Chondrocyte (in vitro differentiated cells): ENCODE data around the gene FES. TPM values are rescaled to one million over a fixed set of nuclear protein-coding genes. Genes with fewer than 3 reads are reported as not detected.

Experiments
- DNase-seq: peaks from one replicate; pipeline ENCODE4 v3.0.0; 2021; ENCODE audit warnings: mixed read lengths, low spot score
- H3K27ac Mint-ChIP-seq: one replicate; pipeline ENCODE4 v1.8.0; 2021; ENCODE audit warnings: mild to moderate bottlenecking, moderate library complexity, mixed read lengths; ENCODE audit not compliant: unreplicated experiment
- H3K27me3 Mint-ChIP-seq: 2 replicates; pipeline ENCODE4 v1.8.0; 2021; ENCODE audit warnings: low read depth, mixed read lengths
- H3K36me3 Mint-ChIP-seq: 2 replicates; pipeline ENCODE4 v1.8.0; 2021; ENCODE audit warnings: low read depth, mixed read lengths
- H3K4me1 Mint-ChIP-seq: 2 replicates; pipeline ENCODE4 v1.8.0; 2021; ENCODE audit warnings: low read depth, mild to moderate bottlenecking, mixed read lengths
- H3K4me3 Mint-ChIP-seq: one replicate; pipeline ENCODE4 v1.8.0; 2021; ENCODE audit warnings: mild to moderate bottlenecking, moderate library complexity, mixed read lengths; ENCODE audit not compliant: unreplicated experiment
- H3K9me3 Mint-ChIP-seq: 2 replicates; pipeline ENCODE4 v1.8.0; 2021; ENCODE audit warnings: low read depth, mixed read lengths
- total RNA-seq: library from RNA; stranded (reverse); gene quantifications from 3 replicates; pipeline ENCODE4 v1.2.1, GENCODE V29; 2021
- TF ChIP-seq, protein P1 (sequence below): fragments of 200-600 bp; sonication (generic); IDR thresholded peaks from 2 replicates; pipeline ENCODE4 v1.5.0; 2021; ENCODE audit warnings: antibody characterized with exemption, mild to moderate bottlenecking, moderate library complexity

Gene FES
- total RNA-seq, 1 donor from 2014 or later: 2.4 TPM

DNA sequence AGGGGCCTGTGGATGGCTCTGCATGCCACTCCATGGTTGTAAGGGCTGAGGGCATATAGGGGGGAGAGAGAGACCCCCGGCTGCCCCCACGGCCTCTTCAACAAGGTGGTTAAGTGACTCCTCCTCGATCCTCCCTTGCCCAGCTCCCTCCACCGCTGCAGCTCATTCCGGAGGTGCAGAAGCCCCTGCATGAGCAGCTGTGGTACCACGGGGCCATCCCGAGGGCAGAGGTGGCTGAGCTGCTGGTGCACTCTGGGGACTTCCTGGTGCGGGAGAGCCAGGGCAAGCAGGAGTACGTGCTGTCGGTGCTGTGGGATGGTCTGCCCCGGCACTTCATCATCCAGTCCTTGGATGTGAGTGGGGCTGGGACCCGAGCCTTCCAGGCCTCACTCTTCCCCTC lies 6.5 kb downstream of the FES start:
- H3K9me3 Mint-ChIP-seq: no peaks in the 10 kb centered on the region
- DNase-seq: peak; percentile 89
- no peak overlapping the region for H3K27ac Mint-ChIP-seq
- TF ChIP-seq, protein P1, sequence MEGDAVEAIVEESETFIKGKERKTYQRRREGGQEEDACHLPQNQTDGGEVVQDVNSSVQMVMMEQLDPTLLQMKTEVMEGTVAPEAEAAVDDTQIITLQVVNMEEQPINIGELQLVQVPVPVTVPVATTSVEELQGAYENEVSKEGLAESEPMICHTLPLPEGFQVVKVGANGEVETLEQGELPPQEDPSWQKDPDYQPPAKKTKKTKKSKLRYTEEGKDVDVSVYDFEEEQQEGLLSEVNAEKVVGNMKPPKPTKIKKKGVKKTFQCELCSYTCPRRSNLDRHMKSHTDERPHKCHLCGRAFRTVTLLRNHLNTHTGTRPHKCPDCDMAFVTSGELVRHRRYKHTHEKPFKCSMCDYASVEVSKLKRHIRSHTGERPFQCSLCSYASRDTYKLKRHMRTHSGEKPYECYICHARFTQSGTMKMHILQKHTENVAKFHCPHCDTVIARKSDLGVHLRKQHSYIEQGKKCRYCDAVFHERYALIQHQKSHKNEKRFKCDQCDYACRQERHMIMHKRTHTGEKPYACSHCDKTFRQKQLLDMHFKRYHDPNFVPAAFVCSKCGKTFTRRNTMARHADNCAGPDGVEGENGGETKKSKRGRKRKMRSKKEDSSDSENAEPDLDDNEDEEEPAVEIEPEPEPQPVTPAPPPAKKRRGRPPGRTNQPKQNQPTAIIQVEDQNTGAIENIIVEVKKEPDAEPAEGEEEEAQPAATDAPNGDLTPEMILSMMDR: no peak
- no peaks in the 10 kb centered on the region for H3K27me3 Mint-ChIP-seq
- H3K36me3 Mint-ChIP-seq: no peaks in the 10 kb centered on the region
- no peak overlapping the region for H3K4me3 Mint-ChIP-seq
- H3K4me1 Mint-ChIP-seq: peaks cover 5% of the 10 kb centered on the region

DNA sequence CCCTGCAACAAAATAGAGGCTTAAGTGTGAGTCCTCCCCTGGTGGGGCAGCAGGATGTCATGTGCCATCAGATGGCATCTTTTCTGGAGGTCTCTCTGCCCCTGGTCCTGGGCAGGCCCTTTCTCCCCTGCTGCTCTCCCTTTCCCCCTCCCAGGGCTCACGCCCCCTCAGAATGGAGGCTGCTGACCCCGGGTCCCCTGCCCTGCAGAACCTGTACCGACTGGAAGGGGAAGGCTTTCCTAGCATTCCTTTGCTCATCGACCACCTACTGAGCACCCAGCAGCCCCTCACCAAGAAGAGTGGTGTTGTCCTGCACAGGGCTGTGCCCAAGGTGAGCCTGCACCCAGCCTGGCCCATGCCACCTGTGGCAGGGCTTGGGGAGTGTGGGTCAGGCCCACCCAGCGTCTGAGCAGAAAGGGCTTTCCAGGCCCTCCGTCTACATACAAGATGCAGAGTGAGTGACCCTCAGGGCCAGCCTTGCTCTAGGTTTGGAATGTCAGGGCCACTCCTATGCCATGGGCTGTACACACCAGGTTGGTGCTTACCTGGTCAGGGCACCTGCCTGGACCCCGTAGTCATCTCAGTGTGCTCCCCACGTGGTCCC lies 7.1 kb downstream of the FES start:
- no peaks in the 10 kb centered on the region for H3K9me3 Mint-ChIP-seq
- H3K4me1 Mint-ChIP-seq: no peaks in the 10 kb centered on the region
- H3K27ac Mint-ChIP-seq: no peak overlapping the region
- H3K4me3 Mint-ChIP-seq: no peak overlapping the region
- DNase-seq: peak; percentile 68
- no peaks in the 10 kb centered on the region for H3K36me3 Mint-ChIP-seq
- no peaks in the 10 kb centered on the region for H3K27me3 Mint-ChIP-seq
- TF ChIP-seq, protein P1: no peak

DNA sequence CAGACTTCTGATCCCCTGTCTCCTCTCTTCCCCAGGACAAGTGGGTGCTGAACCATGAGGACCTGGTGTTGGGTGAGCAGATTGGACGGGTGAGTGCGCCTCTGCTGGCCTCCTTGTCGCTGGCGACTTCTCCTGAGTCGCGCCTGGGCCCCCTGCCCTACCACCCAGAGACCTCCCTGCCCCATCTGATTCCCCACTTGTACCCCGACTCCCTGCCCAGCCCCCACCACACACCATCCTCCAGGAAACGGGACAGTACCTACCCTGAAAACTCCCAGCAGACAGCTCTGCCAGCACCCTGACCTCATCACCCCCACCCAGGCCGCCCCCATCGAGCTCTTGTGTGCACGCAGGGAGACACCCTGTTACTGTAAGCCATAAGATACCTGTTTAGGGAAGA lies 7.7 kb downstream of the FES start:
- no peaks in the 10 kb centered on the region for H3K9me3 Mint-ChIP-seq
- no peak overlapping the region for H3K4me3 Mint-ChIP-seq
- no peaks in the 10 kb centered on the region for H3K27me3 Mint-ChIP-seq
- H3K27ac Mint-ChIP-seq: no peak overlapping the region
- TF ChIP-seq, protein P1: no peak
- no peaks in the 10 kb centered on the region for H3K4me1 Mint-ChIP-seq
- peak; percentile 81 for DNase-seq
- H3K36me3 Mint-ChIP-seq: no peaks in the 10 kb centered on the region

DNA sequence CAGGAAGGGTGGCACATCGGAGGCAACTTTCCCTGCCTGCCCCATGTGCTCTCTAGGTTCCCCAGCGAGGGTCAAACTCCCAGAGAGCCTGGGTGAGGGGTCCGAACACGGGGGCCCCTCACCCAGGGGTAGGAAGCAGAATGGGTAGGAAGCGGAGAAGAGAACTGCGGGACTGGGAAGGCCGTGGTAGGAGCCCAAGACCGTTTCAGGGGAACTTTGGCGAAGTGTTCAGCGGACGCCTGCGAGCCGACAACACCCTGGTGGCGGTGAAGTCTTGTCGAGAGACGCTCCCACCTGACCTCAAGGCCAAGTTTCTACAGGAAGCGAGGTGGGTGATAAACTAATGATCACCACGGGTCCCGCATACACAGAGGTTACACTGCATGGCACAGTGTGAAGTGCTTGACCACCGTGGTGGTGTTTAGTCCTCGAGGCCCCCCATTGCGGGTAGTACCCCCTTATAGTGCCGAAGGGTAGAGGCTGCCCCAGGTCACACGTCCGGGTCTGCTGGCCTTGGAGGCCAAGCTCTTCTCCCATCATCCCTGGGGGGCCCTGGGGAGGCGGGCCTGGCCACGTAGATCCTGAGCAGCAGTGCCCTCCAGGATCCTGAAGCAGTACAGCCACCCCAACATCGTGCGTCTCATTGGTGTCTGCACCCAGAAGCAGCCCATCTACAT lies 8.3 kb downstream of the FES start:
- Mint-ChIP-seq H3K9me3 (no peaks in the 10 kb centered on the region), H3K27me3 (no peaks in the 10 kb centered on the region), H3K27ac (no peak overlapping the region), H3K4me3 (no peak overlapping the region), H3K36me3 (no peaks in the 10 kb centered on the region), H3K4me1 (no peaks in the 10 kb centered on the region)
- TF ChIP-seq, protein P1: no peak
- DNase-seq: peak; percentile 70

DNA sequence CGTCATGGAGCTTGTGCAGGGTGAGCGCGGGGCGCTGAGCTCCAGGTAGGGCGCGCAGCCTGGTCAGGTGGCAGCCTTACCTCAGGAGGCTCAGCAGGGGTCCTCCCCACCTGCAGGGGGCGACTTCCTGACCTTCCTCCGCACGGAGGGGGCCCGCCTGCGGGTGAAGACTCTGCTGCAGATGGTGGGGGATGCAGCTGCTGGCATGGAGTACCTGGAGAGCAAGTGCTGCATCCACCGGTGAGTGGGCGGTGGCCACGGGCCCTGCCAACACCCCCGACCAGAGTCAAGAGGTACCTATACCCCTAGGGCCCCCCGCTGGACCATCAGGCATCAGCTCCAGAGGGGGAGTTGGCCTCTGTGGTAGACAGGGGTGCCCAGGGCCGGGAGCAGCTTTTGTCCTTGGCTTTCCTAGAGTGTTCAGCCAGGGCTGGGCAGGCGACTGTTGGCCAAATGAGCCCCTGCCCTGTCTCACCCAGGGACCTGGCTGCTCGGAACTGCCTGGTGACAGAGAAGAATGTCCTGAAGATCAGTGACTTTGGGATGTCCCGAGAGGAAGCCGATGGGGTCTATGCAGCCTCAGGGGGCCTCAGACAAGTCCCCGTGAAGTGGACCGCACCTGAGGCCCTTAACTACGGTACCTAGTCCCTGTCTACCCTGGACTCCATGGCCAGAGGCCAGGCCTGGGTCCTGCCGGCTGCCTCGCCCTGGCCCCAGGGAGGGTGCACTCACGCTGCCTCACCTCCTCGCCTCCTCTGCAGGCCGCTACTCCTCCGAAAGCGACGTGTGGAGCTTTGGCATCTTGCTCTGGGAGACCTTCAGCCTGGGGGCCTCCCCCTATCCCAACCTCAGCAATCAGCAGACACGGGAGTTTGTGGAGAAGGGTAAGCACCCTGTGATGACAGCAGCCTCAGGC lies 9.1 kb downstream of the FES start:
- Mint-ChIP-seq H3K4me3 (no peak overlapping the region), H3K9me3 (no peaks in the 10 kb centered on the region), H3K27ac (no peak overlapping the region), H3K4me1 (no peaks in the 10 kb centered on the region), H3K36me3 (no peaks in the 10 kb centered on the region), H3K27me3 (no peaks in the 10 kb centered on the region)
- peak; percentile 92 for DNase-seq
- TF ChIP-seq, protein P1: peak; percentile 29
